IPS-18c (cell line): ENCODE results near the gene XRCC2.
"Not testable (repeated sequence)": the region's sequence is repeated elsewhere in the genome, so short reads cannot be mapped to it uniquely, and the experiment has no call there.

ENCODE experiments used
- H3K4me3 ChIP-seq: 2 replicates; pipeline ENCODE4 v1.7.0; 2013; ENCODE audit warnings: low read depth, mild to moderate bottlenecking, low read length, moderate library complexity; ENCODE audit not compliant: insufficient read depth
- H3K9me3 ChIP-seq: one replicate; pipeline ENCODE4 v1.6.1; 2013; ENCODE audit warnings: mild to moderate bottlenecking, low read length, moderate library complexity; ENCODE audit not compliant: control insufficient read depth, insufficient read depth

Gene XRCC2

GRCh38 chr7:152669758-152670157 lies 6.2 kb downstream of the XRCC2 start:
- Histone ChIP-seq H3K4me3 (no peak overlapping the region), H3K9me3 (no peaks in the 10 kb centered on the region)

- H3K9me3 ChIP-seq = no peaks in the 10 kb centered on the region
- no peak overlapping the region for H3K4me3 ChIP-seq
Measured at GRCh38 chr7:152668975-152669374, 7.0 kb downstream of the XRCC2 start.

- Histone ChIP-seq H3K9me3 (no peaks in the 10 kb centered on the region), H3K4me3 (no peak overlapping the region)
Measured at GRCh38 chr7:152667958-152668357, 8.0 kb downstream of the XRCC2 start.

GRCh38 chr7:152666078-152666477 lies 9.9 kb downstream of the XRCC2 start:
- H3K4me3 ChIP-seq = no peak overlapping the region
- no peaks in the 10 kb centered on the region for H3K9me3 ChIP-seq

GRCh38 chr7:152664636-152665035 lies 11.3 kb downstream of the XRCC2 start:
- H3K9me3 ChIP-seq = no peaks in the 10 kb centered on the region
- no peak overlapping the region for H3K4me3 ChIP-seq

- Histone ChIP-seq H3K9me3 (no peaks in the 10 kb centered on the region), H3K4me3 (no peak overlapping the region)
Measured at GRCh38 chr7:152663931-152664330, 12.0 kb downstream of the XRCC2 start.

- Histone ChIP-seq H3K4me3 (no peak overlapping the region), H3K9me3 (no peaks in the 10 kb centered on the region)
Measured at GRCh38 chr7:152663148-152663740, 12.7 kb downstream of the XRCC2 start.

- Histone ChIP-seq H3K4me3 (no peak overlapping the region), H3K9me3 (no peaks in the 10 kb centered on the region)
Measured at GRCh38 chr7:152661479-152661878, 14.5 kb downstream of the XRCC2 start.

- Histone ChIP-seq H3K4me3 (no peak overlapping the region), H3K9me3 (no peaks in the 10 kb centered on the region)
Measured at GRCh38 chr7:152660021-152660420, 15.9 kb downstream of the XRCC2 start.

- H3K9me3 ChIP-seq = no peaks in the 10 kb centered on the region
- H3K4me3 ChIP-seq = no peak overlapping the region
Measured at GRCh38 chr7:152654971-152655370, 21.0 kb downstream of the XRCC2 start.

- no peak overlapping the region for H3K4me3 ChIP-seq
- peaks cover 12% of the 10 kb centered on the region for H3K9me3 ChIP-seq
Measured at GRCh38 chr7:152649220-152649619, 26.7 kb downstream of the XRCC2 start.

- Histone ChIP-seq H3K9me3 (peaks cover 12% of the 10 kb centered on the region), H3K4me3 (no peak overlapping the region)
Measured at GRCh38 chr7:152647009-152647408, 28.9 kb downstream of the XRCC2 start.

GRCh38 chr7:152646579-152646978 lies 29.4 kb downstream of the XRCC2 start:
- H3K9me3 ChIP-seq = peaks cover 12% of the 10 kb centered on the region
- H3K4me3 ChIP-seq = not testable (repeated sequence)

- Histone ChIP-seq H3K4me3 (no peak overlapping the region), H3K9me3 (peaks cover 12% of the 10 kb centered on the region)
Measured at GRCh38 chr7:152643979-152644559, 31.9 kb downstream of the XRCC2 start.

- Histone ChIP-seq H3K9me3 (no peaks in the 10 kb centered on the region), H3K4me3 (no peak overlapping the region)
Measured at GRCh38 chr7:152641384-152641783, 34.6 kb downstream of the XRCC2 start.

GRCh38 chr7:152640829-152641228 lies 35.1 kb downstream of the XRCC2 start:
- no peaks in the 10 kb centered on the region for H3K9me3 ChIP-seq
- no peak overlapping the region for H3K4me3 ChIP-seq

GRCh38 chr7:152637920-152638580 lies 37.9 kb downstream of the XRCC2 start:
- Histone ChIP-seq H3K4me3 (no peak overlapping the region), H3K9me3 (no peaks in the 10 kb centered on the region)

GRCh38 chr7:152637161-152637560 lies 38.8 kb downstream of the XRCC2 start:
- Histone ChIP-seq H3K4me3 (no peak overlapping the region), H3K9me3 (no peaks in the 10 kb centered on the region)
